HEK293 (cell line): ENCODE measurements around the gene MRNIP.

ENCODE experiments used
- CTCF ChIA-PET: fragments of 350-600 bp; formaldehyde crosslinking; extraction: SDS; loops from one replicate; lab custom pipeline; 2021; ENCODE audit warnings: antibody characterized with exemption; lab: Yijun Ruan, JAX
- POLR2A ChIA-PET: fragments of 300-600 bp; formaldehyde crosslinking; extraction: SDS; loops from one replicate; lab custom pipeline; 2020; ENCODE audit warnings: antibody characterized with exemption, inconsistent platforms; lab: Yijun Ruan, JAX
- H3K27ac ChIP-seq: fragments of 200-500 bp; sonication (Bioruptor generic); 2 replicates; pipeline ENCODE4 v1.5.1; 2014; ENCODE audit warnings: low read depth, low read length, control low read depth, inconsistent platforms; ENCODE audit errors: extremely low read depth
- H3K36me3 ChIP-seq, 2 experiments: fragments of 200-500 bp in 1 of 2; sonication (Bioruptor generic) in 1 of 2; 1 replicate in 1 of 2; 2 replicates in 1 of 2; pipeline ENCODE4 v1.5.1; 2014 to 2017; ENCODE audit warnings: inconsistent platforms in 2 of 2, low read length in 2 of 2; ENCODE audit not compliant: control insufficient read depth in 2 of 2, insufficient read depth in 1 of 2
- H3K4me1 ChIP-seq: fragments of 200-500 bp; sonication (Bioruptor generic); 2 replicates; pipeline ENCODE4 v1.5.1; 2014; ENCODE audit warnings: mild to moderate bottlenecking, low read length, inconsistent platforms; ENCODE audit not compliant: control insufficient read depth, insufficient read depth
- H3K4me3 ChIP-seq: 2 replicates; pipeline ENCODE4 v1.5.1; 2011; ENCODE audit warnings: low read depth, mild to moderate bottlenecking, control low read depth, low read length, moderate library complexity
- H3K9me3 ChIP-seq: fragments of 200-500 bp; sonication (Bioruptor generic); 2 replicates; pipeline ENCODE4 v1.5.1; 2014; ENCODE audit warnings: low read depth, low read length, inconsistent platforms; ENCODE audit not compliant: control insufficient read depth, insufficient read depth
- FEZF1 ChIP-seq: fragments of 450-650 bp; formaldehyde crosslinking; IDR thresholded peaks from 2 replicates; pipeline ENCODE4 v1.5.1; 2016; ENCODE audit warnings: missing biosample characterization, missing genetic modification characterization
- GFI1B ChIP-seq: fragments of 450-650 bp; formaldehyde crosslinking; IDR thresholded peaks from 2 replicates; pipeline ENCODE4 v1.5.1; 2016; ENCODE audit warnings: missing biosample characterization, missing genetic modification characterization
- GLIS1 ChIP-seq: fragments of 450-650 bp; formaldehyde crosslinking; IDR thresholded peaks from 2 replicates; pipeline ENCODE4 v1.5.1; 2016; ENCODE audit warnings: missing biosample characterization, missing genetic modification characterization
- OSR2 ChIP-seq: fragments of 450-650 bp; formaldehyde crosslinking; IDR thresholded peaks from 2 replicates; pipeline ENCODE4 v1.5.1; 2016; ENCODE audit warnings: missing biosample characterization, missing genetic modification characterization
- ZBTB17 ChIP-seq: fragments of 450-650 bp; formaldehyde crosslinking; IDR thresholded peaks from 2 replicates; pipeline ENCODE4 v1.5.1; 2016; ENCODE audit warnings: missing biosample characterization, missing genetic modification characterization
- ZFP3 ChIP-seq: fragments of 450-650 bp; formaldehyde crosslinking; IDR thresholded peaks from 2 replicates; pipeline ENCODE4 v1.5.1; 2016; ENCODE audit warnings: low read depth, missing biosample characterization, missing genetic modification characterization
- ZFP41 ChIP-seq: fragments of 450-650 bp; formaldehyde crosslinking; IDR thresholded peaks from 2 replicates; pipeline ENCODE4 v1.5.1; 2016; ENCODE audit warnings: missing biosample characterization, missing genetic modification characterization, borderline replicate concordance
- ZIC2 ChIP-seq: fragments of 450-650 bp; formaldehyde crosslinking; IDR thresholded peaks from 2 replicates; pipeline ENCODE4 v1.5.1; 2016; ENCODE audit warnings: missing biosample characterization, missing genetic modification characterization
- ZNF112 ChIP-seq: fragments of 450-650 bp; formaldehyde crosslinking; IDR thresholded peaks from 2 replicates; pipeline ENCODE4 v1.5.0; 2017; ENCODE audit warnings: missing biosample characterization, missing genetic modification characterization
- ZNF214 ChIP-seq: fragments of 450-650 bp; formaldehyde crosslinking; IDR thresholded peaks from 2 replicates; pipeline ENCODE4 v1.5.1; 2017; ENCODE audit warnings: missing biosample characterization, mild to moderate bottlenecking, missing genetic modification characterization, borderline replicate concordance
- ZNF221 ChIP-seq: fragments of 450-650 bp; formaldehyde crosslinking; IDR thresholded peaks from 2 replicates; pipeline ENCODE4 v1.5.1; 2017; ENCODE audit warnings: missing biosample characterization, missing genetic modification characterization, borderline replicate concordance
- ZNF248 ChIP-seq: fragments of 450-650 bp; formaldehyde crosslinking; IDR thresholded peaks from 2 replicates; pipeline ENCODE4 v1.5.1; 2017; ENCODE audit warnings: missing biosample characterization, missing genetic modification characterization
- ZNF510 ChIP-seq: fragments of 450-650 bp; formaldehyde crosslinking; IDR thresholded peaks from 2 replicates; pipeline ENCODE4 v1.5.1; 2018; ENCODE audit warnings: mild to moderate bottlenecking, missing genetic modification characterization, missing biosample characterization; ENCODE audit not compliant: insufficient replicate concordance
- ZNF529 ChIP-seq: fragments of 450-650 bp; formaldehyde crosslinking; IDR thresholded peaks from 2 replicates; pipeline ENCODE4 v1.5.1; 2017; ENCODE audit warnings: missing genetic modification characterization, missing biosample characterization; ENCODE audit not compliant: insufficient replicate concordance
- ZNF596 ChIP-seq: fragments of 450-650 bp; IDR thresholded peaks from 2 replicates; pipeline ENCODE4 v1.5.0; 2018; ENCODE audit warnings: missing biosample characterization, mild to moderate bottlenecking, missing genetic modification characterization, moderate library complexity
- ZNF623 ChIP-seq: fragments of 450-650 bp; formaldehyde crosslinking; IDR thresholded peaks from 2 replicates; pipeline ENCODE4 v1.5.1; 2016; ENCODE audit warnings: missing biosample characterization, missing genetic modification characterization
- ZNF629 ChIP-seq: fragments of 450-650 bp; formaldehyde crosslinking; IDR thresholded peaks from 2 replicates; pipeline ENCODE4 v1.5.1; 2017; ENCODE audit warnings: missing biosample characterization, missing genetic modification characterization
- ZNF747 ChIP-seq: fragments of 450-650 bp; formaldehyde crosslinking; IDR thresholded peaks from 2 replicates; pipeline ENCODE4 v1.5.1; 2016; ENCODE audit warnings: missing biosample characterization, missing genetic modification characterization
- ZNF843 ChIP-seq: fragments of 450-650 bp; formaldehyde crosslinking; IDR thresholded peaks from 2 replicates; pipeline ENCODE4 v1.5.1; 2016; ENCODE audit warnings: missing biosample characterization, missing genetic modification characterization
- TF ChIP-seq, protein P1 (sequence below): fragments of 450-650 bp; formaldehyde crosslinking; conservative IDR thresholded peaks from 2 replicates; pipeline ENCODE4 v1.5.1; 2016; ENCODE audit warnings: low read depth, missing biosample characterization, missing genetic modification characterization
- TF ChIP-seq, protein P2 (sequence below): fragments of 450-650 bp; formaldehyde crosslinking; IDR thresholded peaks from 2 replicates; pipeline ENCODE4 v1.5.1; 2016; ENCODE audit warnings: missing biosample characterization, missing genetic modification characterization
- TF ChIP-seq, protein P3 (sequence below): fragments of 450-650 bp; formaldehyde crosslinking; IDR thresholded peaks from 2 replicates; pipeline ENCODE4 v1.5.1; 2016; ENCODE audit warnings: missing biosample characterization, missing genetic modification characterization
- TF ChIP-seq, protein P4 (sequence below): fragments of 450-650 bp; formaldehyde crosslinking; IDR thresholded peaks from 2 replicates; pipeline ENCODE4 v1.5.1; 2016; ENCODE audit warnings: missing biosample characterization, missing genetic modification characterization
- TF ChIP-seq, protein P5 (sequence below): fragments of 450-650 bp; formaldehyde crosslinking; IDR thresholded peaks from 2 replicates; pipeline ENCODE4 v1.5.1; 2016; ENCODE audit warnings: missing biosample characterization, missing genetic modification characterization

The MRNIP gene

DNA sequence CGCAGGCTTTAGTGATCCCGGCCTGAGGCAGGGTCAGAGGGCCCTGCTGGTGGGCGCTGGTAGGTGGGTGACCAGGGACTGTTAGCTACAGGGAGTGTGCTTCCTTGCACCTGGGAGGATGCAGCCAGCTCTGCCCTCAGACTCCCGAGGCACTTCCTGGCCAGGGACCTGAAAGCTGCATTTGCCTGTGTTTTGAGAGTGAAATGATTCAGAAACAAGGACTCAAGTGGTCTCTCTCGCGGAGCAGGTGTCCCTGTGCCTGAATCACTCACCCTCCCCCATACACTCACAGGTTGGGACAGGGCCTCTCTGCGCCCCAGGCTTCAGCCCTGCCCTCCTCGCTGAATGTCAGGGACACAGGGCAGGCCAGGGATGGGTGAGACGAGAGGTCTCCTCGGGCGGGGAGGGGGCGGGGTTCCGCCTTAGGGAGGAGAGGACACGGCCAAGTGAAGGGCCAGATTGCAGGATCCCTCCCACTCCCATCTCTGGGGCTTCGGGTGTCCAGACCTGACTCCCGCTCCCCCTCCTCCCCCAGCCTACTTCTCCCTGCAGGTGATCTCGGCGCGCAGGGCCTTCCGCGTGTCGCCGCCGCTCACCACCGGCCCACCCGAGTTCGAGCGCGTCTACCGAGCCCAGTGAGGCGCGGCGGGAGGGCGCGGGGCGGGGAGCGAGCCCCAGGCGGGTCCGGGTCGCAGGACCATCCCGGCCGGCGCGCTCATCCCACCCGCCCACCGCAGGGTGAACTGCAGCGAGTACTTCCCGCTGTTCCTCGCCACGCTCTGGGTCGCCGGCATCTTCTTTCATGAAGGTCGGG, 63.4 kb downstream of the MRNIP start (continued):
- TF ChIP-seq, protein P1, sequence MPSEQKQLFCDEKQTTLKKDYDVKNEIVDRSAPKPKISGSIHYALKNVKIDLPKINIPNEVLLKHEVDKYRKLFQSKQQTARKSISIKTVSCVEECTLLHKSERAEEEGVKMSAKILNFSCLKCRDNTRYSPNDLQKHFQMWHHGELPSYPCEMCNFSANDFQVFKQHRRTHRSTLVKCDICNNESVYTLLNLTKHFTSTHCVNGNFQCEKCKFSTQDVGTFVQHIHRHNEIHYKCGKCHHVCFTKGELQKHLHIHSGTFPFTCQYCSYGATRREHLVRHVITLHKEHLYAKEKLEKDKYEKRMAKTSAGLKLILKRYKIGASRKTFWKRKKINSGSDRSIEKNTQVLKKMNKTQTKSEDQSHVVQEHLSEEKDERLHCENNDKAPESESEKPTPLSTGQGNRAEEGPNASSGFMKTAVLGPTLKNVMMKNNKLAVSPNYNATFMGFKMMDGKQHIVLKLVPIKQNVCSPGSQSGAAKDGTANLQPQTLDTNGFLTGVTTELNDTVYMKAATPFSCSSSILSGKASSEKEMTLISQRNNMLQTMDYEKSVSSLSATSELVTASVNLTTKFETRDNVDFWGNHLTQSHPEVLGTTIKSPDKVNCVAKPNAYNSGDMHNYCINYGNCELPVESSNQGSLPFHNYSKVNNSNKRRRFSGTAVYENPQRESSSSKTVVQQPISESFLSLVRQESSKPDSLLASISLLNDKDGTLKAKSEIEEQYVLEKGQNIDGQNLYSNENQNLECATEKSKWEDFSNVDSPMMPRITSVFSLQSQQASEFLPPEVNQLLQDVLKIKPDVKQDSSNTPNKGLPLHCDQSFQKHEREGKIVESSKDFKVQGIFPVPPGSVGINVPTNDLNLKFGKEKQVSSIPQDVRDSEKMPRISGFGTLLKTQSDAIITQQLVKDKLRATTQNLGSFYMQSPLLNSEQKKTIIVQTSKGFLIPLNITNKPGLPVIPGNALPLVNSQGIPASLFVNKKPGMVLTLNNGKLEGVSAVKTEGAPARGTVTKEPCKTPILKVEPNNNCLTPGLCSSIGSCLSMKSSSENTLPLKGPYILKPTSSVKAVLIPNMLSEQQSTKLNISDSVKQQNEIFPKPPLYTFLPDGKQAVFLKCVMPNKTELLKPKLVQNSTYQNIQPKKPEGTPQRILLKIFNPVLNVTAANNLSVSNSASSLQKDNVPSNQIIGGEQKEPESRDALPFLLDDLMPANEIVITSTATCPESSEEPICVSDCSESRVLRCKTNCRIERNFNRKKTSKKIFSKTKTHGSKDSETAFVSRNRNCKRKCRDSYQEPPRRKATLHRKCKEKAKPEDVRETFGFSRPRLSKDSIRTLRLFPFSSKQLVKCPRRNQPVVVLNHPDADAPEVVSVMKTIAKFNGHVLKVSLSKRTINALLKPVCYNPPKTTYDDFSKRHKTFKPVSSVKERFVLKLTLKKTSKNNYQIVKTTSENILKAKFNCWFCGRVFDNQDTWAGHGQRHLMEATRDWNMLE (tag by site-specific recombination) = no peak
- TF ChIP-seq ZNF248 (no peak), ZNF214 (tag by site-specific recombination) (no peak), ZBTB17 (tag by site-specific recombination) (peak; percentile 62), ZNF747 (no peak), ZIC2 (tag by site-specific recombination) (peak; percentile 61), ZNF510 (no peak), ZNF112 (tag by site-specific recombination) (no peak), GFI1B (tag by site-specific recombination) (no peak), ZNF221 (no peak), ZNF596 (tag by site-specific recombination) (no peak), GLIS1 (tag by site-specific recombination) (0 out of 2 replicates have a peak, but pooled peaks have one; percentile 14), ZNF843 (no peak), ZFP3 (tag by site-specific recombination) (no peak)
- TF ChIP-seq, protein P2, sequence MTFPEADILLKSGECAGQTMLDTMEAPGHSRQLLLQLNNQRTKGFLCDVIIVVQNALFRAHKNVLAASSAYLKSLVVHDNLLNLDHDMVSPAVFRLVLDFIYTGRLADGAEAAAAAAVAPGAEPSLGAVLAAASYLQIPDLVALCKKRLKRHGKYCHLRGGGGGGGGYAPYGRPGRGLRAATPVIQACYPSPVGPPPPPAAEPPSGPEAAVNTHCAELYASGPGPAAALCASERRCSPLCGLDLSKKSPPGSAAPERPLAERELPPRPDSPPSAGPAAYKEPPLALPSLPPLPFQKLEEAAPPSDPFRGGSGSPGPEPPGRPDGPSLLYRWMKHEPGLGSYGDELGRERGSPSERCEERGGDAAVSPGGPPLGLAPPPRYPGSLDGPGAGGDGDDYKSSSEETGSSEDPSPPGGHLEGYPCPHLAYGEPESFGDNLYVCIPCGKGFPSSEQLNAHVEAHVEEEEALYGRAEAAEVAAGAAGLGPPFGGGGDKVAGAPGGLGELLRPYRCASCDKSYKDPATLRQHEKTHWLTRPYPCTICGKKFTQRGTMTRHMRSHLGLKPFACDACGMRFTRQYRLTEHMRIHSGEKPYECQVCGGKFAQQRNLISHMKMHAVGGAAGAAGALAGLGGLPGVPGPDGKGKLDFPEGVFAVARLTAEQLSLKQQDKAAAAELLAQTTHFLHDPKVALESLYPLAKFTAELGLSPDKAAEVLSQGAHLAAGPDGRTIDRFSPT (tag by site-specific recombination) = no peak
- TF ChIP-seq, protein P3, sequence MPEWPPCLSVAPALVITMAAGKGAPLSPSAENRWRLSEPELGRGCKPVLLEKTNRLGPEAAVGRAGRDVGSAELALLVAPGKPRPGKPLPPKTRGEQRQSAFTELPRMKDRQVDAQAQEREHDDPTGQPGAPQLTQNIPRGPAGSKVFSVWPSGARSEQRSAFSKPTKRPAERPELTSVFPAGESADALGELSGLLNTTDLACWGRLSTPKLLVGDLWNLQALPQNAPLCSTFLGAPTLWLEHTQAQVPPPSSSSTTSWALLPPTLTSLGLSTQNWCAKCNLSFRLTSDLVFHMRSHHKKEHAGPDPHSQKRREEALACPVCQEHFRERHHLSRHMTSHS (tag by site-specific recombination) = no peak
- TF ChIP-seq, protein P4, sequence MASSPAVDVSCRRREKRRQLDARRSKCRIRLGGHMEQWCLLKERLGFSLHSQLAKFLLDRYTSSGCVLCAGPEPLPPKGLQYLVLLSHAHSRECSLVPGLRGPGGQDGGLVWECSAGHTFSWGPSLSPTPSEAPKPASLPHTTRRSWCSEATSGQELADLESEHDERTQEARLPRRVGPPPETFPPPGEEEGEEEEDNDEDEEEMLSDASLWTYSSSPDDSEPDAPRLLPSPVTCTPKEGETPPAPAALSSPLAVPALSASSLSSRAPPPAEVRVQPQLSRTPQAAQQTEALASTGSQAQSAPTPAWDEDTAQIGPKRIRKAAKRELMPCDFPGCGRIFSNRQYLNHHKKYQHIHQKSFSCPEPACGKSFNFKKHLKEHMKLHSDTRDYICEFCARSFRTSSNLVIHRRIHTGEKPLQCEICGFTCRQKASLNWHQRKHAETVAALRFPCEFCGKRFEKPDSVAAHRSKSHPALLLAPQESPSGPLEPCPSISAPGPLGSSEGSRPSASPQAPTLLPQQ = no peak

DNA sequence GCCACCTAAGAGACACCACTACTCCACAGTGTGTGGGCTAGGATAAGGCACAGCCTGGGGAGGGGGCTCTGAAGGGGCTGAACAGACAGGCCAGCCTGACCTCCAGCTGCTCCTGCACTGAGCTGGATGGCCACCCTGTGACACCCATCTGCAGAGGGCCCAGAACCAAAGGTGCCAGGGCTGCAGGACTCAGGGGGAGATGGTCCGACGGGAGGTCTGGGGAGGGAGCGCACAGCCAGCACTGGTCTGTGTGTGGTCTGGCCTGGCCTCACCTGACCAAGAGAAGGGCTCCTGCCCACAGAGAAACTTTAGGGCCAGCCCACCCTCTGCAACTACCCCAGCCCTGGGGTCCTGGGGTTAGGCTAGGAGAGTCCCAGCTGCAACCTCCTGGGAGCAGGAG, 64.0 kb downstream of the MRNIP start:
- no peaks in the 10 kb centered on the region for H3K4me1 ChIP-seq
- no peaks in the 10 kb centered on the region for H3K9me3 ChIP-seq
- ChIA-PET CTCF (interaction anchor here (0.6 to 2.1 kb wide), 2 partner anchors 9 to 31 kb away, joined by 3 to 14 read pairs; no protein-coding TSS in a partner anchor), POLR2A (interaction anchor here (0.6 to 2.3 kb wide), 5 partner anchors 17 to 171 kb away, joined by 3 to 15 read pairs (median 4); partner anchors contain the start of genes HNRNPH1, MAML1 and SQSTM1)
- H3K4me3 ChIP-seq = no peak overlapping the region
- no peak overlapping the region; the same call in 1 of the 2 replicates for H3K27ac ChIP-seq
- peaks cover 0 to 29% of the 10 kb centered on the region in 2 experiments; a peak in 1 of 3 replicates for H3K36me3 ChIP-seq
- TF ChIP-seq ZNF629 (tag by site-specific recombination) (no peak), ZNF623 (no peak), ZNF112 (tag by site-specific recombination) (no peak), ZFP41 (tag by site-specific recombination) (no peak), FEZF1 (tag by site-specific recombination) (no peak), OSR2 (tag by site-specific recombination) (no peak), ZNF529 (tag by site-specific recombination) (no peak)
- TF ChIP-seq, protein P5, sequence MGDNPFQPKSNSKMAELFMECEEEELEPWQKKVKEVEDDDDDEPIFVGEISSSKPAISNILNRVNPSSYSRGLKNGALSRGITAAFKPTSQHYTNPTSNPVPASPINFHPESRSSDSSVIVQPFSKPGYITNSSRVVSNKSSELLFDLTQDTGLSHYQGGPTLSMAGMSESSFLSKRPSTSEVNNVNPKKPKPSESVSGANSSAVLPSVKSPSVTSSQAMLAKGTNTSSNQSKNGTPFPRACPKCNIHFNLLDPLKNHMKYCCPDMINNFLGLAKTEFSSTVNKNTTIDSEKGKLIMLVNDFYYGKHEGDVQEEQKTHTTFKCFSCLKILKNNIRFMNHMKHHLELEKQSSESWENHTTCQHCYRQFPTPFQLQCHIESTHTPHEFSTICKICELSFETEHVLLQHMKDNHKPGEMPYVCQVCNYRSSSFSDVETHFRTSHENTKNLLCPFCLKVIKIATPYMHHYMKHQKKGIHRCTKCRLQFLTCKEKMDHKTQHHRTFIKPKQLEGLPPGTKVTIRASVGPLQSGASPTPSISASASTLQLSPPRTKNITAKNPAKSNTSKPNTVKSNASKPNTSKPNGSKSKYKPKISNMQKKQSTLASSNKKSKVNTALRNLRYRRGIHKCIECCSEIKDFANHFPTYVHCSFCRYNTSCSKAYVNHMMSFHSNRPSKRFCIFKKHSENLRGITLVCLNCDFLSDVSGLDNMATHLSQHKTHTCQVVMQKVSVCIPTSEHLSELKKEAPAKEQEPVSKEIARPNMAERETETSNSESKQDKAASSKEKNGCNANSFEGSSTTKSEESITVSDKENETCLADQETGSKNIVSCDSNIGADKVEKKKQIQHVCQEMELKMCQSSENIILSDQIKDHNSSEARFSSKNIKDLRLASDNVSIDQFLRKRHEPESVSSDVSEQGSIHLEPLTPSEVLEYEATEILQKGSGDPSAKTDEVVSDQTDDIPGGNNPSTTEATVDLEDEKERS = no peak
